ENCODE results near the gene GRIA2.

The GRIA2 gene

DNA sequence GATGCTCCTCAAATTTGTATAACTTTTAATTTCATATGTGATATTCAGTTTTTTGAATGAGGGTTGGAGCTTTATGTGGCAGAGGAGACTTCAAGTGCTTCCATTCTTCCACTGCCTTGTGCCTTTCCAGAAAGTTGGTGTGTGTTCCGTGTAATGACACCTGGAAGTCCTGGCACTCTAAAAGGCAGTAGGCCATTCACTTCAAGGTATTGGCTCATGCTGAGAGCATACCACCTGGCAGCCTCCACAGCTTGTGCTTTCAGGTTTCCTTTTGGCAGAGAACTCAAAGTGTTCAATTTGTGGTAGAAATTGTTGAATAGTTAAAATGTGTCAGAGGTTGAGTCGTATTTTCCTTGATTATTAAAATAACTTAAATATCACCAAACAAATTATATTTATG, 49.6 kb downstream of the GRIA2 start:
- no peak for DNase-seq

DNA sequence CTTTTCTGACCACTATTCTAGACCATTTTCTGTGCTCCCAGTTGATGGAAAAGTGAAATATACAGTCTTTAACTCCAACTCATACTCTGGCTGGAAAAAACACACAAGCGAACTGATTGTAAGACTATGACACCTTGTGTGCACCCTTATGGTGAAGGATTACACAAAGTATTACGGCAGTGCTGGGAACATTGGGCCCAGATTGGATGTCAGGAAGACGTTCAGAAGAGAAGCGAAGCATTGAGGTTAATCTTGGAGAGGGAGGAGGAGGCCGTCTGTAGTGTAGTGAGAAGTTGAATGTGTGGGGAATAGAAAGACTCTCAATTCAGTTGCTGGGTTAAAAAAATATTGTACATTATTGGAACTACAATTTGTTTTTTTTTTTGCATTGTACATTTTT, 50.0 kb downstream of the GRIA2 start:
- no peak for DNase-seq

- DNase-seq: no peak
Observed at GRCh38 chr4:157271166-157271869, 50.8 kb downstream of the GRIA2 start.

- no peak for DNase-seq
Observed at GRCh38 chr4:157280673-157281072, 60.1 kb downstream of the GRIA2 start.

- DNase-seq: no peak
Observed at GRCh38 chr4:157282019-157282418, 61.5 kb downstream of the GRIA2 start.

DNA sequence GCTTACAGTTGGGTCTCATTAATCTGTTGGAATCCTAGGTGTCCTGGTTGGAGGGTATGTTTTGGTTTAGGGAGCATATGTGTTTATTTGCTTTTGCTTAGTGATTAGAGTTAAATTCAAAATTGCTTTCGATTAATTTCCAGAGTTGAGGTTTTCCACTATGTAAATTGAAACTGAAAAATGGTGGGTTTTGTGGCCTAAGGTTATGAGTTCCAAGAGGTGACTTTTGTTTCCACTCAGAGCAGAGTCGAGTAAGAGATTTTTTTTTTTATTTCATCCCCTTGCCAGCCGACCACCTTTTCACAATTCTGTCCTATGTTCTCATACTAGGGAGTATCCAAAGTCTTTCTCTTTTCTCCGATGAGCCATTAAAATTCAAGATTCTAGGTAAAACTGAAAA, 66.9 kb downstream of the GRIA2 start:
- DNase-seq: no peak

GRCh38 chr4:157290622-157291021, 70.1 kb downstream of the GRIA2 start:
- DNase-seq: no peak

- no peak for DNase-seq
Observed at GRCh38 chr4:157291071-157291470, 70.5 kb downstream of the GRIA2 start.

GRCh38 chr4:157293673-157294072, 73.1 kb downstream of the GRIA2 start:
- no peak for DNase-seq

DNA sequence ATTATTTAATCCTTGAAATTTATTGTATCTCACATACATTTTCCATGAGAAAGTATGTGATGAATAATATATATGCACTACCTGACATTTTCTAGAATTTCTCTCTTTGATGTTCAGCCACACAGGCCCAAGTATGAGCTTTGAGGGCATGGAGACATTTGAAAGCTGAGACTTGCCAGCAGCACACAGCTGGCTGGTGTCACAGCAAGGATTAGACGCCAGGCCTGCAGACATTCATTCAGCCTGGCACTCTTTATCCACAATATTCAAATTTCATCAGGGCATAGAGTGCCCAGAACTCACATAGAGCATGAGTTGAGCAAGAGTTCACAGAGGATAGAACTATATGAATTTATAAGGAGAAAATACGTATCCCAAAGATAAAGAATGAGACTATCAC, 74.0 kb downstream of the GRIA2 start:
- DNase-seq: no peak

DNA sequence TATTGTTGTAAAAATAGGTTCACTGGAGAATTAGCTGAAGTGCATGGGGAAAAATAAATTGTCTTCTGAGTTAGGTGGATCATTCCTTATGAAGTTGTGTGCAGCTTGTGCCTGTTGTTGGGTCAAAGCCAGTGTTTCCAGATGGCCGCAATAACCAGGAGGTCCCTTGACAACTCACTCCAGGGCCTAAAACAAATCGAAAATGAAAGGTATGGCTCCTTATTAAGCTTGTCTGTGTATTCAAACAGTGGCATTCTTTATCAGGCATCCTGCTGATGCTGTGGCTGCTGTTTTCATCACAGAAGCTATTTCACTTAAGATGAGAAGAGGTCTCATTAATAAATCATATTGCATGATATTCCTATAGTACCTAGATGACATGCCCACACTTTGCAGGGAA, 80.2 kb downstream of the GRIA2 start:
- no peak for DNase-seq

DNA sequence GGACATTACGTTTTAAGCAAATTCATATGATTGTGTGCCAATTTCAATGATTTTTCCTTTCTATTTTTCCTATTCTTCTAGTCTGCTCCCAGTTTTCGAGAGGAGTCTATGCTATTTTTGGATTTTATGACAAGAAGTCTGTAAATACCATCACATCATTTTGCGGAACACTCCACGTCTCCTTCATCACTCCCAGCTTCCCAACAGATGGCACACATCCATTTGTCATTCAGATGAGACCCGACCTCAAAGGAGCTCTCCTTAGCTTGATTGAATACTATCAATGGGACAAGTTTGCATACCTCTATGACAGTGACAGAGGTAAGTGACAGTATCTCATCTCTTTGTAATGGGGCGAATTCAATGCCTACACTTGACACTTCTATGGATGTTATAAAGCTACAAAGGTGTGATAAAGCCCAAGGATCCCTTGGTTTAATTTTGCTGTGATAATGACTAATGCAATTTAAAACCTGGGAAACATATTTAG, 83.0 kb downstream of the GRIA2 start:
- DNase-seq: no peak

GRCh38 chr4:157304769-157305168, 84.2 kb downstream of the GRIA2 start:
- no peak for DNase-seq

- no peak for DNase-seq
Observed at GRCh38 chr4:157312702-157313101, 92.2 kb downstream of the GRIA2 start.

- DNase-seq: no peak
Observed at GRCh38 chr4:157314906-157315305, 94.4 kb downstream of the GRIA2 start.

DNA sequence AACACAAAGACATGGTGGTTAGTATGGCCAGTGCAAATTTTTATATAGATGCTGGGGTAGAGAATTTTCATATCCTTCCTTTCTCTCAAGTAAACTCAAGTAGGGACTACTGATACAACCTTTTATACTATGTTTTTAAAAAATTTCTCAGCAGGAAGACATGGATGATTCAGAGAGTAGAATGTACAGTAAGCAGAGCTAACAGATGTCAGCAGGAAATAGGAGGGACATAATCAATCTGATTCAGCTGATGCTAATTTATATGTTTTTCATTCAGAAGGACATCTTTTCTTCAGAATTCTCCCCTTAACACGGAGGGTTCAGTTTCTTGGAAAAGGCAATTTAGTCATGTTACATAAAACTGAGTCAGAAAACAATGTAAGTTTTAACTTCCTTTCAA, 95.4 kb downstream of the GRIA2 start:
- DNase-seq: no peak

DNA sequence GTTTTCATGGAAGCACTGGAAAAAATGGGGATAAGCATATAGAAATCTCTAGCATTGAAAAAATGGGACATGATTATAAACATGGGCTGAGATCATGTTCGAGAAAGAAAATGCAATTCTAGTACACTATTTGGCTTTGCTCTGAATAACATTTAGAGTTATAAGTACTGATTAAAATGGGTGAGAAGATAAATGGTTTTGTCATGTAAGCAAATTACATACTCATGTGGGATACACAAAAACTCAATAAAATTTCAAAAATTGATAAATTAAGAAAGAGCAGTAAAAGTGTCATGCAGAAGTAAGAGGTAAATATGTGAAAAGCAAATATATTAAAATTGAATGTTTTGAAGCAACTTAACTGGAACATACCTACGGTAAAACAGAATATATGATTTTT, 99.6 kb downstream of the GRIA2 start:
- no peak for DNase-seq

DNA sequence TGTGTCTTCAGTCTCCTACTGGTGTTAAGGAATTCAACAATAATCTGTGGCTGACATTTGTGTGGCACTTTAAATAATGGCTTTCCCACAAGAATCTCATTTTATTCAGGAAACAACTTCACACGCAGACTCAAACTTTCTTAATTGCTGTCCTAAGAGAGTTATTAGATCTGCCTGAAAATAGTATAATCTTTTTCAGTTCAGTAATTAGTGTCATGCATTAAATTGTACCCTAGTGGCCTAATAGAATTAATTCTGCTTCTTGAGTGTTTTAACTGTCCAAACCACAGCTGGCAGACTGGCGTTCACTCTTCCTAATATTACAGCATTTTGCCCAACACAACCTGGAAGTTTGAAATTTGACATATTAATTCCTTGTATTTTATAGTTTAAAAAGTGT, 107.1 kb downstream of the GRIA2 start:
- no peak for DNase-seq

- DNase-seq: no peak
Observed at GRCh38 chr4:157357887-157358286, 137.4 kb downstream of the GRIA2 start.

GRCh38 chr4:157358439-157358838, 137.9 kb downstream of the GRIA2 start:
- DNase-seq: no peak

DNA sequence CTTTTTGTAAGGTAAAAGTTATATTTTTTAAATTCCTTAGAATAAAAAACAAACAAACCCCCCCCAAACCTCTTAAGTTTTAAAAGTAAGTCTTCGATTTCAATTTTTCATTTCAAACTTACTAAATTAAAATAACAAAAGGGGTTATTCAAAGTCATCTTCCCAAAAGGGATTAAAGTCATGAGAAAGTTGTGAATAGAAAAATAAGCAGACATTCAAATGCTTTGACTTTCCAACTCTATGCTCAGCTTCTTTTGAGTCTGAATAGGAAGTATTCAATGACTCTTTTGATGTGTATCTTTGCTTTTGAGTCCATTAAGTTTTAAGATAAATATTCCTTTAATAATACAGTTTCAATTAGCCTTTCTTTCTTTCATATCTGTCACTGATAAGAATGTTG, 138.3 kb downstream of the GRIA2 start:
- DNase-seq: no peak

DNA sequence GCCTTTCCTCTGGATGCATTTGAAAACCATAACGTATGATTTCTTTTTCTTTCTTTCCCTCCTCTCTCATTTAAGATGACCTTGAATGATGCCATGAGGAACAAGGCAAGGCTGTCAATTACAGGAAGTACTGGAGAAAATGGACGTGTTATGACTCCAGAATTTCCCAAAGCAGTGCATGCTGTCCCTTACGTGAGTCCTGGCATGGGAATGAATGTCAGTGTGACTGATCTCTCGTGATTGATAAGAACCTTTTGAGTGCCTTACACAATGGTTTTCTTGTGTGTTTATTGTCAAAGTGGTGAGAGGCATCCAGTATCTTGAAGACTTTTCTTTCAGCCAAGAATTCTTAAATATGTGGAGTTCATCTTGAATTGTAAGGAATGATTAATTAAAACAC, 142.8 kb downstream of the GRIA2 start:
- no peak for DNase-seq

GRCh38 chr4:157372154-157372553, 151.6 kb downstream of the GRIA2 start:
- no peak for DNase-seq

DNA sequence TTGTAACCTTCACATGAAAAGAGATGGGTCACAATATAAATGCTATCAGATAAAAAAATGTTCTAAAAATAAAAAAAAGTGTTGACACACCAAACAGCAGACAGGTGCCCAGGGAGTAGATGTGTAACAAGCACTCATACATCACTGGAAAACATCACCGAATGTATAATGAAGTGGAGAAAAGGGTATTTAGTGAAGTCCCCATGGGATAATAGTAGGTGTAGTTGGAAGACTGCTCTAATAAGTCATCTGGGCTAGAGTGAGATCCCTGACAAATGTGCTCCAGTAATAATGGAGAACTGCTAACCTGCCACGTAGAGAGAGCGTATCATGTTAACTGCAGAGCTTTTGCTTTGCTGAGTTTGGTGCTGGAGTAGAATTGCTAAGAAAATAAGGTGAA, 152.0 kb downstream of the GRIA2 start:
- no peak for DNase-seq

DNA sequence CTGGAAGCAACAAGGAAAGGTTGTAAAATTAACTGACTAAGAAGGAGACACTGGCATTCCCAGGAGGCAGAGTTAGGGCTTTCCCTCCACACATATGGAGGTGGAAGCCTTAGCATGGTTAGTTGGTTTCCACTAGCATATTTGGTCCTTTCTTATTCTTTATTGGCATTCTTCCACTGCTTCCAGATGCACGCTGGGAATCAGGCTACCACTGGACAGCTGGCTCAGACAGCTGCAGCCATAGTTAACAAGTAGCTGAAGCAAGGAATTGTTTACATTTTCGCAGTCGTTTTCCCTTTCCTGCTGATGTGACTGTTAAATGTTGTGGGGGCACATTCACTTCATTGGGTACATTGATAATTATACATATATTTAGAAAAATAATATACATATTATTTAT, 169.2 kb downstream of the GRIA2 start:
- DNase-seq: no peak

Data from activated T-cell treated with anti-CD3 and anti-CD28 coated beads for 4 hours (primary cell).